ENCODE measurements around the gene TMEM59. TPM values are rescaled to one million over a fixed set of nuclear protein-coding genes. Genes with fewer than 3 reads are reported as not detected.

Gene TMEM59
- total RNA-seq, 1 experiment from 2014 or later, result 174 TPM

DNA sequence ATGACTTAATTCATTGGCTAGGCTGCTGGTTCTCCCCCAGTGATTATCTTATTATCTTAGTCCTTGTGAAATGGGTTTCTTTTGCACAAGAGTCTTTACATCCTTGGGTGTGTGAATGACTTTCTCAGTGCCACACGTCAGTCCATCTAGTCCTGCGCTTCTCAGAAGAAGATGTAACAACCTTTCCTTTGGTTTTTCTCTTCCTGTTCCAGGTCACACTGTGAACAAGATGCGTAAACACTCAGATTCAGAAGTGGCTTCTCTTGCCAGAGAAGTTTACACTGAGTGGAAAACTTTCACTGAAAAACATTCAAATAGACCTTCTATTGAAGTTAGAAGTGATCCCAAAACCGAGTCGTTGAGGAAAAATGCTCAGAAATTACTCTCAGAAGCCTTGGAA lies 35.4 kb upstream of the TMEM59 start:
- no peak for ATAC-seq
- no peak for DNase-seq (ENCODE audit: low read depth, low spot score)
- Histone ChIP-seq H3K27ac (ENCODE audit: low read length) (no peak overlapping the region), H3K4me1 (ENCODE audit: control insufficient read depth, insufficient read depth, low read length) (no peaks in the 10 kb centered on the region), H3K4me3 (ENCODE audit: low read depth in 2 of 2, low read length in 2 of 2) (no peak overlapping the region), H3K9me3 (ENCODE audit: control insufficient read depth, insufficient read depth, low read depth, low read length) (no peaks in the 10 kb centered on the region), H3K36me3 (ENCODE audit: control insufficient read depth, insufficient read depth, low read length) (no peaks in the 10 kb centered on the region), H3K27me3 (ENCODE audit: control insufficient read depth, insufficient read depth, low read length) (no peaks in the 10 kb centered on the region)
- BruUV-seq (replicated peaks), result no TSS peak
- TF ChIP-seq POLR2AphosphoS5 (IDR thresholded peaks at IDR 0.05; ENCODE audit: low read depth, low read length) (no peak), CTCF (IDR thresholded peaks at IDR 0.05) (no peak), TCF7L2 (IDR thresholded peaks at IDR 0.05; ENCODE audit: low read depth, low read length) (no peak), SIN3A (IDR thresholded peaks at IDR 0.05; ENCODE audit: borderline replicate concordance, insufficient read depth, low read depth, low read length) (no peak)
- TF ChIP-seq, protein P1, sequence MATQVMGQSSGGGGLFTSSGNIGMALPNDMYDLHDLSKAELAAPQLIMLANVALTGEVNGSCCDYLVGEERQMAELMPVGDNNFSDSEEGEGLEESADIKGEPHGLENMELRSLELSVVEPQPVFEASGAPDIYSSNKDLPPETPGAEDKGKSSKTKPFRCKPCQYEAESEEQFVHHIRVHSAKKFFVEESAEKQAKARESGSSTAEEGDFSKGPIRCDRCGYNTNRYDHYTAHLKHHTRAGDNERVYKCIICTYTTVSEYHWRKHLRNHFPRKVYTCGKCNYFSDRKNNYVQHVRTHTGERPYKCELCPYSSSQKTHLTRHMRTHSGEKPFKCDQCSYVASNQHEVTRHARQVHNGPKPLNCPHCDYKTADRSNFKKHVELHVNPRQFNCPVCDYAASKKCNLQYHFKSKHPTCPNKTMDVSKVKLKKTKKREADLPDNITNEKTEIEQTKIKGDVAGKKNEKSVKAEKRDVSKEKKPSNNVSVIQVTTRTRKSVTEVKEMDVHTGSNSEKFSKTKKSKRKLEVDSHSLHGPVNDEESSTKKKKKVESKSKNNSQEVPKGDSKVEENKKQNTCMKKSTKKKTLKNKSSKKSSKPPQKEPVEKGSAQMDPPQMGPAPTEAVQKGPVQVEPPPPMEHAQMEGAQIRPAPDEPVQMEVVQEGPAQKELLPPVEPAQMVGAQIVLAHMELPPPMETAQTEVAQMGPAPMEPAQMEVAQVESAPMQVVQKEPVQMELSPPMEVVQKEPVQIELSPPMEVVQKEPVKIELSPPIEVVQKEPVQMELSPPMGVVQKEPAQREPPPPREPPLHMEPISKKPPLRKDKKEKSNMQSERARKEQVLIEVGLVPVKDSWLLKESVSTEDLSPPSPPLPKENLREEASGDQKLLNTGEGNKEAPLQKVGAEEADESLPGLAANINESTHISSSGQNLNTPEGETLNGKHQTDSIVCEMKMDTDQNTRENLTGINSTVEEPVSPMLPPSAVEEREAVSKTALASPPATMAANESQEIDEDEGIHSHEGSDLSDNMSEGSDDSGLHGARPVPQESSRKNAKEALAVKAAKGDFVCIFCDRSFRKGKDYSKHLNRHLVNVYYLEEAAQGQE (IDR thresholded peaks at IDR 0.05; ENCODE audit: insufficient read depth in 1 of 2, low read depth in 2 of 2, low read length in 1 of 2), result no peak
- POLR2A ChIA-PET, result no interaction called here
- intact Hi-C loops (cut with micrococcal nuclease; ENCODE audit: unreplicated experiment) (no loop called here), in situ Hi-C loops (cut with HindIII; ENCODE audit: low pct_unique_long_range_greater_than_20kb, low sequenced_read_pairs) (no loop called here)
- CTCF ChIA-PET, result no interaction called here

DNA sequence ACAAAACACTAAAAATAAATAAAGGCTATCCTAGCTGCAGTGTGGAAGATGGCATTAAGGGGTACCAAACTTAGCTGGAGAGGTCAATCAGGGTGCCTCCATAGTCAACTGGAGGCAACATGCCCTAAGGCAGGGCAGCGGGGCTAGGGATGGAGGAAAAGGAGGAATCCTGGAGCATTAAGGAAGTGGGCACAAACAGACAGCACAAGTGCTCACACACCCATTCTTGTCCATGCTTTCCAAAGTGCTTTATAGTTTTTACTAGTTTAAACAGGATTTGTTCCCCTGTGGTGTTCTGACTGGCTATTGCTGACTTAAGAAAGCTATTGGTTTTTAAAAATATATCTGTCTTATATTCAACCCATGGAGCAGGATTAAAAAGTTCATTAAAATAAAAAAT lies 33.8 kb upstream of the TMEM59 start:
- no TSS peak for BruUV-seq (replicated peaks)
- DNase-seq (ENCODE audit: low read depth, low spot score) (no peak), ATAC-seq (no peak)
- in situ Hi-C loops (cut with HindIII; ENCODE audit: low pct_unique_long_range_greater_than_20kb, low sequenced_read_pairs) (no loop called here), intact Hi-C loops (cut with micrococcal nuclease; ENCODE audit: unreplicated experiment) (no loop called here)
- H3K27me3 ChIP-seq (ENCODE audit: control insufficient read depth, insufficient read depth, low read length), result no peaks in the 10 kb centered on the region
- H3K4me3 ChIP-seq (ENCODE audit: low read depth in 2 of 2, low read length in 2 of 2), result no peak overlapping the region
- H3K36me3 ChIP-seq (ENCODE audit: control insufficient read depth, insufficient read depth, low read length), result no peaks in the 10 kb centered on the region
- H3K4me1 ChIP-seq (ENCODE audit: control insufficient read depth, insufficient read depth, low read length), result no peaks in the 10 kb centered on the region
- no peak overlapping the region for H3K27ac ChIP-seq (ENCODE audit: low read length)
- POLR2A ChIA-PET, result no interaction called here
- no peak for TF ChIP-seq POLR2AphosphoS5 (IDR thresholded peaks at IDR 0.05; ENCODE audit: low read depth, low read length)
- TF ChIP-seq, protein P1 (IDR thresholded peaks at IDR 0.05; ENCODE audit: insufficient read depth in 1 of 2, low read depth in 2 of 2, low read length in 1 of 2), result no peak
- H3K9me3 ChIP-seq (ENCODE audit: control insufficient read depth, insufficient read depth, low read depth, low read length), result no peaks in the 10 kb centered on the region
- CTCF ChIA-PET, result no interaction called here

All from Panc1 (cell line).